H9 (cell line): ENCODE data around the gene NFAM1. TPM values are rescaled to one million over a fixed set of nuclear protein-coding genes. Genes with fewer than 3 reads are reported as not detected.

ENCODE experiments used
- DNase-seq: peaks from one replicate; pipeline ENCODE4 v3.0.0-alpha.2; 2017
- H2AFZ ChIP-seq: one replicate; pipeline ENCODE4 v1.6.1; 2013; ENCODE audit warnings: mild to moderate bottlenecking, low read length, control low read depth, moderate library complexity
- H2AK5ac ChIP-seq: 2 replicates; pipeline ENCODE4 v1.6.1; 2013; ENCODE audit warnings: low read length, control low read depth, mixed read lengths; ENCODE audit not compliant: insufficient read length
- H2BK120ac ChIP-seq: one replicate; pipeline ENCODE4 v1.6.1; 2013; ENCODE audit warnings: low read depth, mild to moderate bottlenecking, low read length, control low read depth, inconsistent platforms; ENCODE audit not compliant: poor library complexity, severe bottlenecking
- H2BK12ac ChIP-seq: 2 replicates; pipeline ENCODE4 v1.6.1; 2013; ENCODE audit warnings: low read length, control low read depth, mixed read lengths, low read depth; ENCODE audit not compliant: insufficient read length
- H2BK15ac ChIP-seq: 2 replicates; pipeline ENCODE4 v1.6.1; 2013; ENCODE audit warnings: low read depth, low read length, control low read depth
- H2BK20ac ChIP-seq: one replicate; pipeline ENCODE4 v1.6.1; 2013; ENCODE audit warnings: low read depth, mild to moderate bottlenecking, low read length, control low read depth, inconsistent platforms; ENCODE audit not compliant: poor library complexity, severe bottlenecking
- H2BK5ac ChIP-seq: 2 replicates; pipeline ENCODE4 v1.6.1; 2013; ENCODE audit warnings: low read length, control low read depth, mixed read lengths; ENCODE audit not compliant: insufficient read length
- H3K14ac ChIP-seq: 2 replicates; pipeline ENCODE4 v1.6.1; 2013; ENCODE audit warnings: low read length, control low read depth; ENCODE audit not compliant: insufficient read depth
- H3K18ac ChIP-seq: 2 replicates; pipeline ENCODE4 v1.6.1; 2013; ENCODE audit warnings: low read depth, mild to moderate bottlenecking, mixed read lengths, low read length, control low read depth; ENCODE audit not compliant: insufficient read length
- H3K23ac ChIP-seq: 2 replicates; pipeline ENCODE4 v1.6.1; 2013; ENCODE audit warnings: low read length, control low read depth, mixed read lengths, low read depth; ENCODE audit not compliant: insufficient read length
- H3K23me2 ChIP-seq: 2 replicates; pipeline ENCODE4 v1.6.1; 2013; ENCODE audit warnings: low read depth, mild to moderate bottlenecking, mixed read lengths, low read length, control low read depth; ENCODE audit not compliant: insufficient read length, poor library complexity, severe bottlenecking
- H3K27ac ChIP-seq: 2 replicates; pipeline ENCODE4 v1.5.1; 2013; ENCODE audit warnings: low read length, control low read depth, mixed read lengths, low read depth; ENCODE audit not compliant: insufficient read length
- H3K27me3 ChIP-seq: 2 replicates; pipeline ENCODE4 v1.6.1; 2013; ENCODE audit warnings: low read length, control low read depth, inconsistent platforms; ENCODE audit not compliant: insufficient read depth
- H3K4ac ChIP-seq: 2 replicates; pipeline ENCODE4 v1.6.1; 2013; ENCODE audit warnings: low read depth, mild to moderate bottlenecking, control low read depth, inconsistent platforms, low read length, moderate library complexity
- H3K4me1 ChIP-seq: 2 replicates; pipeline ENCODE4 v1.6.1; 2013; ENCODE audit warnings: low read length, control low read depth, inconsistent platforms; ENCODE audit not compliant: insufficient read depth
- H3K4me2 ChIP-seq: 2 replicates; pipeline ENCODE4 v1.6.1; 2013; ENCODE audit warnings: low read length, control low read depth, mixed read lengths; ENCODE audit not compliant: insufficient read length, insufficient read depth
- H3K56ac ChIP-seq: 2 replicates; pipeline ENCODE4 v1.6.1; 2013; ENCODE audit warnings: low read depth, mild to moderate bottlenecking, mixed read lengths, low read length, control low read depth; ENCODE audit not compliant: insufficient read length
- H3K79me1 ChIP-seq: 2 replicates; pipeline ENCODE4 v1.6.1; 2013; ENCODE audit warnings: low read depth, mild to moderate bottlenecking, moderate library complexity, low read length, control low read depth, inconsistent platforms; ENCODE audit not compliant: insufficient read depth, poor library complexity, severe bottlenecking
- H3K79me2 ChIP-seq: 2 replicates; pipeline ENCODE4 v1.6.1; 2013; ENCODE audit warnings: low read length, control low read depth, inconsistent platforms; ENCODE audit not compliant: insufficient read depth
- H3K9ac ChIP-seq: 2 replicates; pipeline ENCODE4 v1.6.1; 2013; ENCODE audit warnings: low read length, control low read depth, mixed read lengths; ENCODE audit not compliant: insufficient read length; ENCODE audit errors: extremely low read depth
- H3K9me3 ChIP-seq: one replicate; pipeline ENCODE4 v1.6.1; 2013; ENCODE audit warnings: low read depth, low read length, inconsistent platforms; ENCODE audit not compliant: control insufficient read depth
- H3T11ph ChIP-seq: one replicate; pipeline ENCODE4 v1.6.1; 2013; ENCODE audit warnings: mild to moderate bottlenecking, low read length, control low read depth, inconsistent platforms
- H4K20me1 ChIP-seq: one replicate; pipeline ENCODE4 v1.6.1; 2013; ENCODE audit not compliant: control insufficient read depth, insufficient read length, insufficient read depth
- H4K5ac ChIP-seq: 2 replicates; pipeline ENCODE4 v1.6.1; 2013; ENCODE audit warnings: low read depth, mild to moderate bottlenecking, mixed read lengths, low read length, control low read depth; ENCODE audit not compliant: insufficient read length
- H4K8ac ChIP-seq: replicated peaks from 2 replicates; pipeline ENCODE4 v1.6.1; 2013; ENCODE audit warnings: low read length, control low read depth, mixed read lengths, low read depth; ENCODE audit not compliant: insufficient read length
- H4K91ac ChIP-seq: 2 replicates; pipeline ENCODE4 v1.6.1; 2013; ENCODE audit warnings: low read depth, mild to moderate bottlenecking, moderate library complexity, mixed read lengths, low read length, control low read depth; ENCODE audit not compliant: insufficient read length
- H3K27ac Mint-ChIP-seq, 3 experiments: 2 replicates in 2 of 3; 3 replicates in 1 of 3; pipeline ENCODE4 v1.8.0; 2020 to 2021; ENCODE audit warnings: mixed read lengths in 3 of 3, mild to moderate bottlenecking in 1 of 3, moderate library complexity in 1 of 3
- H3K27me3 Mint-ChIP-seq: 2 replicates; pipeline ENCODE4 v1.8.0; 2021; ENCODE audit warnings: low read depth, mild to moderate bottlenecking, moderate library complexity, mixed read lengths
- H3K36me3 Mint-ChIP-seq, 3 experiments: 2 replicates in 2 of 3; 3 replicates in 1 of 3; pipeline ENCODE4 v1.8.0; 2020 to 2021; ENCODE audit warnings: low read depth in 3 of 3, mixed read lengths in 3 of 3; ENCODE audit not compliant: insufficient read depth in 1 of 3
- H3K4me1 Mint-ChIP-seq, 2 experiments: 2 replicates each; pipeline ENCODE4 v1.8.0; 2020; ENCODE audit warnings: mixed read lengths in 2 of 2
- H3K4me3 Mint-ChIP-seq, 2 experiments: 2 replicates in 1 of 2; 3 replicates in 1 of 2; pipeline ENCODE4 v1.8.0; 2020 to 2021; ENCODE audit warnings: mild to moderate bottlenecking in 2 of 2, mixed read lengths in 2 of 2, moderate library complexity in 1 of 2
- H3K9me3 Mint-ChIP-seq, 2 experiments: 2 replicates in 1 of 2; 3 replicates in 1 of 2; pipeline ENCODE4 v1.8.0; 2020; ENCODE audit warnings: mild to moderate bottlenecking in 2 of 2, mixed read lengths in 2 of 2, moderate library complexity in 1 of 2
- CTCF ChIP-seq: fragments of 200-600 bp; sonication (generic); conservative IDR thresholded peaks from 3 replicates; pipeline ENCODE4 v1.8.0; 2021; ENCODE audit warnings: antibody characterized with exemption, mild to moderate bottlenecking
- WGBS: extraction: QIAGEN DNeasy Blood & Tissue Kit; methylation state at CpG from one replicate; pipeline ENCODE4 v1.1.7; 2013; ENCODE audit warnings: missing lambda C conversion rate, low lambda C conversion rate, mixed read lengths; ENCODE audit not compliant: insufficient read length; ENCODE audit errors: extremely low coverage; 5-methylcytosine and 5-hydroxymethylcytosine counted together
- total RNA-seq: library from RNA; stranded (reverse); gene quantifications from 2 replicates; pipeline ENCODE4 v1.2.1, GENCODE V29; 2021

The NFAM1 gene
- total RNA-seq, 1 experiment from 2014 or later = 0.68 TPM

- no peak overlapping the region for H2BK20ac ChIP-seq
- no peak overlapping the region for H4K91ac ChIP-seq
- no peak overlapping the region for H2BK5ac ChIP-seq
- no peaks in the 10 kb centered on the region for H3K27me3 ChIP-seq
- no peak overlapping the region for H4K8ac ChIP-seq
- no peak overlapping the region for H3T11ph ChIP-seq
- H3K4me2 ChIP-seq = no peak overlapping the region
- H3K4ac ChIP-seq = no peak overlapping the region
- no peak overlapping the region for H2BK15ac ChIP-seq
- H3K56ac ChIP-seq = no peak overlapping the region
- no peak overlapping the region for H3K27ac ChIP-seq
- no peak overlapping the region for H3K9ac ChIP-seq
- H2AFZ ChIP-seq = no peak overlapping the region
- no peaks in the 10 kb centered on the region for H4K20me1 ChIP-seq
- no CpG with 5 or more reads among the region's 7 CpGs for WGBS
- Mint-ChIP-seq H3K36me3 (peaks cover 0 to 8% (median 2%) of the 10 kb centered on the region in 3 experiments; a peak in 2 of 7 replicates), H3K4me3 (no peak overlapping the region), H3K4me1 (peaks cover 36 to 52% of the 10 kb centered on the region in 2 experiments), H3K9me3 (peaks cover 2 to 7% of the 10 kb centered on the region in 2 experiments; a peak in 4 of 5 replicates), H3K27me3 (peaks cover 31% of the 10 kb centered on the region), H3K27ac (no peak overlapping the region)
- H3K23me2 ChIP-seq = peaks cover 7% of the 10 kb centered on the region
- no peaks in the 10 kb centered on the region for H3K79me1 ChIP-seq
- H4K5ac ChIP-seq = no peak overlapping the region
- no peak overlapping the region for H3K14ac ChIP-seq
- H2AK5ac ChIP-seq = no peak overlapping the region
- H2BK120ac ChIP-seq = no peak overlapping the region
- no peaks in the 10 kb centered on the region for H3K9me3 ChIP-seq
- H3K79me2 ChIP-seq = no peaks in the 10 kb centered on the region
- peaks cover 4% of the 10 kb centered on the region; the same call in 1 of the 2 replicates for H3K4me1 ChIP-seq
- no peak overlapping the region for H3K23ac ChIP-seq
- H3K18ac ChIP-seq = no peak overlapping the region
- no peak for TF ChIP-seq CTCF
- no peak overlapping the region for H2BK12ac ChIP-seq
- DNase-seq = no peak
Observed at GRCh38 chr22:42372976-42373375, 59.2 kb downstream of the NFAM1 start.
